NCI-H748 treated with DMSO at 0.1 percent for 48 hours (cell line): ENCODE results near the gene GSC.
"Not testable (repeated sequence)": the region's sequence is repeated elsewhere in the genome, so short reads cannot be mapped to it uniquely, and the experiment has no call there.

Experiments
- DNase-seq: peaks from one replicate; lab custom pipeline; 2025; lab: John Stamatoyannopoulos, UW

GSC gene

DNA sequence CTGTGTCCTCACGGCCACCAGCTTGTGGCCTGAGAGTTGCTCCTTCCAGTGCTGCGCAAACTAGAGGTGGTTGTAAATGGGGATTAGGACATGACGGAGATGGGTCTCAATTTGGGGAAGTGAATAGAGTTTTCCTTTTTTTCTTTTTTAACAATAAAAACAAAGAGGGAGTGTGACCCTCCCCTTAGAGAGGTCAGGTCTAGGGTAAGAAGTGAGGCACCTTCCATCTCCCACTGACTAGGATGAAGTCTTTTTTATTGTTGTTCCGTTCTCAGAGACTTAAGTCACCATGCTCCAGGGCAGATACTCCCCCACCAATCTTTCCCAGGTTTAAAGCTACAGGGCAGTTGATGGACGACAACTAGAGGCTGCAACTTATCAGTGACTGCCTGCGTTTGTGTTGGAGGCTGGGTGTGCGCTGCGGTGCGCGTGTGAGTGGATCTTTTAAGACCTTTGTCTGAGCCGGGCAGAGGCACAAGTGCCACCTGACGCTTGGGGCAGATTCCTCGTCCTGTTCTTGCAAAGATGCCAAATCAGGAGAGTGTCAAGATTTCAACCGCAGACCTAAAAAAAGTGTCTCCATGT is 2.1 kb upstream of the GSC start:
- no peak for DNase-seq

DNA sequence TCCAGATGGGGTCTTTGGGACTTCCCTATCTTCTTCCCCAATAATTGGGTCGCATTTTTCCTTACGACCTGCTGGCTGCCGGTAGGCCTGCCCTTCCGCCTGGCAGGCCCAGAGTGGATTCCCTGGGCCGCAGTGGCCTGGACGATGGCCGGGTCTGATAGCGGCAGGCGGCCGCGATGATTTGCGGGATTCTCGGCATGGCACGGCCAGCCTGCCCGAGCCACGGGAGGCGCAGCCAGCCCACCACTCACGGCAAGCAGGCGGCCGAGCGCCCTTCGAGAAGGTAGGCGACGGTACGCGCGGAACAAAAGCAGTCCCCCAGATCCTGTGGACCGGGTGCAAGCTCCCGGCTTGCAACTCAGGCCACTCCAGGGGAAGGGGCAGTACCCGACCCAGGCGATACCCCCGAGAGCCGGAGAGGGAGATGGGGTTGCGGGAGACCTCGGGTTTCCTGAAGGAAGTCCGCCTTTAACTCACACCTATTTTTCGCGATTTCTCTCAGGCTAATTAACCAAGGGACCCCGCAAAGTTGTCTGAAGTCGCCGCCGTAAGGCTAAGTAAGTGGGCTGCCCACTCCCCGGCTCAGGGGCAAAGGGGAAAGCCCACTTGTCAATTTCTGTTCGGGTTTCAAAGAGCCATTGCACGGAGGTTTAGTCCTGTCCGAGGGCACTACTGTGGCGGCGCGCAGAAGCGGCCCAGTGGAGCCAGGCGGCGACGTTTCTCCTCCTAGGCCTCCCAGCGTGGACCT is 1.4 kb upstream of the GSC start:
- DNase-seq, result no peak

DNA sequence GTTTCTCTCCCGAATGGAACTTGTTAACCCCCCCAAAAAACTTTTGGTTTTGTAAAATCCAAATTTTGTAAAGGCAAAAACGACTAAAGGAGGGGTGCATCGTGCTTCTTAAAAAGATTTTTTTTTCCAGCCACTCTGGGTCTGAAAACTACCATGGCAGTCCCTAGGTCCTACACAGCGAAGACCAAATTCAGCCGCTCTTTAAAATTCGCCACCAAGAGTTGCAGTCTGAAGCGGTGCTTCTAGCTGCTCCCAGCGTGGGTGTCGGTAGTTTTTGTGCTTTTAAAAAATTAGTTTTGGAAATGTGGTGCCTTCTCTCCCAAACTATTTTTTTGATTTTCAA is 873 bp upstream of the GSC start:
- no peak for DNase-seq

DNA sequence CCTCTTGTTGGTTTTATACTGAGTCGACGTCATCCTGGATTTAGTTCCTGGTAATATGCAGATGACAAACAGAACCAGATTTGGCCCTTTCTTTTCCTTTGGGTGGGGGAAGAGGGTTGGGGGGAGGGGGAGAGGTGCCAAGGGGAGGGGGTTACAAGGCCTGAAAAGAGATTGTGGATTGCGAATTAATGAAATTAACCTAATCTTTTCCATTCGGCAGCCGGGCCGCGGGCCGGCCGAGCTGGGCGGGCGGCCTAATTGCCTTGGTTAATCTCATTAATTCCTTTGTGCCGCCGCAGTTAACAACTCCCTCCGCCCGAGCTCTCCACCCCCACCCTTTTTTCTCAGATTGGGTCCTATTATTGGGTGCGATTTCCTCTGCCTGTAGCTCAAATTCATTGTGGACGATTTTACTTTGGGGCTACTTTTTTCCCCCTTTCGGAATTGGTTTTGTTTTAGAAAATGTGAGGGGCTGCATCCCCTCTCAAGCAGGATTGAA is 387 bp upstream of the GSC start:
- DNase-seq, result no peak

DNA sequence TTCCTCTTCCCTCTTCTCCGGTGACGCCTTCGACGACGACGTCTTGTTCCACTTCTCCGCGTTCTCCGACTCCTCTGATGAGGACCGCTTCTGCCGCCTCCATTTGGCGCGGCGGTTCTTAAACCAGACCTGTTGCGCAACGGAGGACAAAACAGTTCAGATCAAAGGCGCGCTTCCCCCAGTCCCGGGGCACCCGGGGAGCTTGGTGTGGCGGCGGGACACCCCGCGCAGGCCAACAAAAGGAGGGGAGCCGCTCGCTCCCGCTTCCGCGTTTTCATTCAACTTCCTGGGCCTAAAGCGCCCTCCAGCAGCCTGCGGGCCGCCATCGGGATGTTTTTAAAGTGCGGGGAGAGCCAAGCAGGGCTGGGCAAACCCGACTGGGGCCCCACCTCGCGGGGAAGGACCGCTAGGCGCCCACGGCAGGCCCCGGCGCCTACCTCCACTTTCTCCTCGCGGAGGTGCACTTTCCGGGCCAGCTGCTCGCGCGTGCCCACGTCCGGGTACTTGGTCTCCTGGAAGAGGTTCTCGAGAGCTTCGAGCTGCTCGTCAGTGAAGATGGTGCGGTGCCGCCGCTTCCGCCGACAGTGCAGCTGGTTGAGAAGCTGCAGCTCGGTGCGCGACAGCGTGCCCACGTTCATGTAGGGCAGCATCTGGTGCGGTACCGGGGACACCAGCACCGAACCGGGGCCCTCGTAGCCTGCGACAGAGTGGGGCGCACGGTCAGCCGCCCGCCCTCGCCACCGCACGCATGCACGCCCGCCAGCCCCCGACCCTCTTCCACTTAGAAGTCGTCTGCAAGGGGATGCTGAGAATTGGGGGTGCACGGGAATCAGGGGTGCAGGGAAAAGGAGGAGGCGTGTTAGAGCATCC is 1.2 kb downstream of the GSC start:
- no peak for DNase-seq

DNA sequence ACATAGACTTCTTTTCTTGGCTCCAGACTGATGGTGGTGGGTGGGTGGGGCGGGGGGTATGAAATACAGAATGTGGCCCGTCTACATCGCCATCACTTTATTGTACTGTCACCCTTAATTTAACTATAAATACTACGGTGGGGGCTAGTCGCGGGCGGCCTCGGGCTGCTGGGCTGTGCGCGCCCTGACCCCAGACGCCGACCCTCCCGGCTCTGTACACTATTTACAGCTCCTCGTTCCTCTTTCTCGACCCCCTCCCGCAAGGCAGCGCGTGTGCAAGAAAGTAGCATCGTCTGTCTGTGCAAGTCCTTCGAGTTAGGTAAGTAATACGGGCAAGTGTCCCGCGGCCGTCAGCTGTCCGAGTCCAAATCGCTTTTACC is 1.8 kb downstream of the GSC start:
- DNase-seq, result no peak

DNA sequence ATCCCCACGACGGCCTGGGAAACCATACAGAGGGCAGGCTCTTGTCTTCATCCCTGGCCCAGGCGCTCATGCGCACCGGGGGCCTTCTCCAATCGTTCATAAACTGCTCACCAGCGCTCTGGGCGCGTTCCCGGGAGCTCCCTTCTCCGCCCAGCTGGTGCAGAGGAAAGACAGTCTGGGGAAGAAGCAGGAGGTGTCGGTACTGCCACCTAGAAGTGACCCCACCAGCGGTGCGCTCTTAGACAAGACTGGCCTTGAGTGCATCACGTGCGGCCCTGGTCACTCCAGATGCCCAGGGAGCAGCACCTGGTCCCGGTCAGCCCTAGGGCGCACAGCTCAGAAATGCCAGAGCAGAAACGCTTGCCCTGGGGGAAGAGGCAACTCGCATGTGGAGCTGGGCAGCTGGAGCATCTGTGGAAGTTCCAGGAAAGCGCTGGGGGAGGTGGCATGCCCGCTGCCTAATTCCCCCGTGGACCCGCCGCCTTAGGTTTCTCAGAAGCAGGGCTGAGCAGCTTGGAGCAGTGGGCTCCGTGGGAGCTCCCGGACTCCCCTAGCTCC is 2.5 kb downstream of the GSC start:
- DNase-seq, result no peak

DNA sequence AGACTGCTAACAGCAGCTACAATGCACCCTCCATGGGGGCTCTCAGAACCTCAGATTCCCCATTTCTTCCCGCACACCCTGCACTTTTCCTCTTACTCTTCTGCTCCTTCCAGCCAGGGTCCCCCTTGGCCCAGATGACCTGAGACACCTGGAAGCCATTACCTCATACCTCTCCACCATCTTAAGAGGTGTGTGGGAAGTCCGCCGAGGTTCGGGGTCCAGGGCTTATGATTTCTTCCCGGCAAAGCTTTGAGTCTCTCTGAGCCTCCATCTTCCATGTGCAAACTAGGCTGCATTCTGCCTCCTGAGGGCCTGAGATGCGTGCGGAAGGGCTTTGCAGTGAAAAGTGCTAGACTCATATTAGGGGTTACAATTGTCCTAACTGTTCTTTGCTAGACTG is 5.3 kb downstream of the GSC start:
- DNase-seq, result no peak

DNA sequence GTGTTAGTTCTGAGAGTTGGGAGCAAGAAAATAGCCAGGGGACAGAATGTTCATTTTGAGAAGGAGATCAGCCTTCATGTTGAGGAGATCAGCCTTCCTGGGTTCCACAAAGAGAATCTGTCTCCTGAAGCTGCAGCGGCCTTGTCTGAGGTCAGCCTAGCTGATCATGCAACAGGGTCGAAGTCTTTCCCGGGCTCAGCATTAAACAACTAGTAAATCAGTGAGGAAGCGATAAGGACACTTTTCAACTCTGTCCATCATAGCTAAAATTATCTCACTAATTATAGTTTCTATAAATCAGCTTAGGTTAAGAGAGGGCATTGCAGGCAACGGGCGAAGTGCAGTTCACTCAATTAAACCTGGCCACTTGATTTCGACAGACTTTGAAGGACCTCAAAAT is 7.5 kb downstream of the GSC start:
- no peak for DNase-seq

DNA sequence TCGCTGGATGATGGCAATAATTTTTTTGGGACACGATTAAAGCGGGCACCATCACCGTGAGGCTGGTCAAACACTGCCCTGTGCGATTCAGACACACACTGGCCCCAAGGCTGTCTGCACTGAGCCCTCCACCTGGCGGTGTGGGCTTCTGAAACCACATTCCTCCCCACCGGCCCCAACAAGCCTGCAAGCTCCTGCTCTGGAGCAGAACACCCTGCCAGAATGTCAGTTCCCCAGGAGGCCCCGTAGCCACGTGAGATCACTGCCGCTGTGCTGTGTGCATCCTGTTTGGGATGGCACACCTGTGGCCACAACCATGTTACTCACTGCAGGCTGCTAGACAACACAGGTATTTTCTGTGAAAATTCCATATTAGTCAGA is 7.9 kb downstream of the GSC start:
- DNase-seq, result no peak

DNA sequence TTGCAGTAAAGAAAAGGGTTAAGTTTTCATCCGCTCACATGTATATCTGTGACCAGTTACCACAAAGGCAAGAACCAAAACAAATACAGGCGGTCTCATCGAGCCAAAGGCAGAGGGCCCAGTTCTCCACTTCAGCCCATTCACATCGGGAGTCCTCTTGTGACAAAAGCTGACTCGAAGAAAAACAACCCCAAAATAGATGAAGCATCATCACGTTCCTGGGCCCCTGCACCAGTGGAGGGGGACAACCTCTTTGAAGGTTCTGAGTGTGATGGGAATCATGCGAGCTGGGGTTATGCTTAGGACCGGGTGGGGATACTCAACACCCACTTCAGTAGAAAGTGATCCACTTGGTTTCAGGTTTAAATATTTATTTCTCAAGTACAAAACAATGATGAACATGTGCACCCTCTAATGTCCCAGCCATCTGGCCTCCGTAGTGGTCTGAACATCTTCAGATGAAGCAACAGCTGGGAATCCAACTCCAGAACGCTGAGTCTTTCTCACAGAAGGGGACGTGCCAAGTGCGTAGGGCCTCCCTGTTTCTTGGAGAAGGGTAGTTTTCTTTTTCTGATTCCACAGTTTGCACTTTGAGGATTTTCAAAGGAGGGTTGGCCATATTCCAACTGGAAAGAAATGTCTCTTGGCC is 8.4 kb downstream of the GSC start:
- no peak for DNase-seq

DNA sequence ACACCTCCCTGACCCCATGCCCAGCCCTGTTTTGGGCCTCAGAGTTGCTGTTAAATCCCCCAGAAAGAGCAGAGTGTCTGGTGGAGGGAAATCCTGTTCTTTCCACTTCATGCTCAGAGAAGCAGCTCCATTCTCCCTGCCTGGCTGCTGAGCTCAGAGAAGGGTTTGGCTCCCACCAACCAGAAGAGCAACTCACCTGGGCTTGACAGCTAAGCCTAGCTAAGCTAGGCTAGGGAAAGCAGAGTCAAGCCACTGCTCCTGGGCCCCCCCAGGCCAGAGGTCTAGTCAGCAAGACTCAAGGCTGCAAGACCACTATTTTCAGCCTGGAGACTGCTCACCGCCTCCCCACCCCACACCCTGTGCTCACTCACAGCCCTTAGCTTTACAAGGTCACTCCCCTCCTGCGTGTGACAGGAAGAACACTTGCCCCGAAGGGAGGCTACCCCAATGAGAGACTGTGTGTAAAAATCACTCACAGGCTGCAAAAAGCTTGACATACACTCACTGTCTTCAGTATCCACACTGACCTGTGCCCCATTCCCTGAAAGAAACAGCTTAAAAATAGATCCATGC is 13.5 kb downstream of the GSC start:
- DNase-seq, result no peak

DNA sequence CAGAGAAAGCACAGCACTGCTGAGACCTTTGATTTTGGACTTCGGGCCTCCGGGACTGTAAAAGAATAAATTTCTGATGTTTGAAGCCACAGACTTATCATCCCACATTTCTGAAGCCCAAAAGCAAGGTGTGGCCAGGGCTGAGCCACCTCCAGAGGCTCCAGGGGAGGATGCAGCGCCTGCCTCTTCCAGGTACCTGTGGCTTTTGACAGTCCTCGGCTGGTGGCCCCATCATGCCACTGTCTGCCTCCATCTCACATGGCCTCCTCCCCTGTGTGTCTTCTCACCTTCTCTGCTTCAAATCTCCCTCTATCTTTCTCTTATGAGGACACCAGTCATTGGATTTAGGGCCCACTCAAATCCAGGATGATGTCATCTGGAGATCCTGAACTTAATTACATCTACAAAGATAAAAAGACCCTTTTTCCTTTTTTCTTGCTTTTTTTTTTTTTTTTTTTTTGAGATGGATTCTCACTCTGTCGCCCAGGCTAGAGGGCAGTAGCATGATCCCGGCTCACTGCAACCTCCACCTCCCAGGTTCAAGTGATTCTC is 15.4 kb downstream of the GSC start:
- DNase-seq, result no peak

DNA sequence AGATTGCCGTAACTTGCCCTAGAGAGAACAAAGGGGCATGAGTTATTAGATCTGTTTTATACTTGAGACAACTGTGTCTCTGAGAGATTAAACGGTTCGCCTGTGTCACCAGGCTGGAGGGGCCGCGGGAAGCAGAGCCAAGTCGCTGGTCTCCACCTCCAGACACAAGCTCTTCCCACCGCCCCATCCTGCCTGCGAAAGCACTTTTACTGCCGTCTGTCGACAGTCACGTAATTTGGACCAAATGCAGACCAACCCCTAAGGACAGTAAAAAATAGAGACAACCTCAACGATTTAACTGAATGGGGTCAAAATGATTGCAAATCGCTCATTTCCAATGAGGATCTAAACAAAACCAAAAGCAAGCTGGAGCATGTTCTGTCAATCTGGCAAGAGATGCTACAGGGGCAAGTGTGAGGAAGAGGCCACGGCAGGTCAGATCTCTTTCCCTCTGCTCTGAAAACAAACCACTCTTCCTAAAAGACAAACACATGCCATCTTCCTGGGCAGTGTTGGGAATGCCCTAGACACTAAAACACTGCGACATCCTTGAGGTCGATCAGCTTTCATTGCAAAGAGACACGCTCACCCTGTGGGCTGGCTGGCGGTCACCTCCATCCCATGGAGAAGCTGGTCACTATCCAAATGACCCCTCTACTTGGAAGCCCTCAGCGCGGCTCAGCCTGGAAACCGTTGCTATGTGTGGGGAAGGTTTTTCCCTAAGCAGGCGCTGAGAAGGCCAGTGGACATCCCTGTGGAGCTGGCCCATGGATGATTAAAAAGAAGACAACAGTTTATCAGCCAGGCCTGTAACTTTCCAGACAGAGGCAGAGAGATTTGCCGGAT is 17.1 kb downstream of the GSC start:
- no peak for DNase-seq

DNA sequence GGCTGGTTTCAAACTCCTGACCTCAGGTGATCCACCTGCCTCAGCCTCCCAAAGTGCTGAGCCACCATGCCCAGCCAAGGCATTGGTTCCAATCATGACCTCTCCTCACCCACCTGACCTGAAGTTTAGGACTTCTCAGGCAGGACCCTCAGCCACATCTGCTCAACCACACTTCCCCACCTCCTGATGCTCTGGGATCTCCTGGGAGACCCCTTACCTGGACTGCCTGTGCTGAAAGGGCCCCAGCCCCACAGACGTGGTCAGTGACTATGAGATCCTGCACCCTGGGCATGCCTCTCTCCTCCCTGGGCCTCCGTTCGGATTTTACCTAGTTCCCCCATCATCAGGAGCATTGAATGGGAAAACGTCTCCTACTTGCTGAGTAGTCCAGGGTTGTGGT is 18.0 kb downstream of the GSC start:
- no peak for DNase-seq

DNA sequence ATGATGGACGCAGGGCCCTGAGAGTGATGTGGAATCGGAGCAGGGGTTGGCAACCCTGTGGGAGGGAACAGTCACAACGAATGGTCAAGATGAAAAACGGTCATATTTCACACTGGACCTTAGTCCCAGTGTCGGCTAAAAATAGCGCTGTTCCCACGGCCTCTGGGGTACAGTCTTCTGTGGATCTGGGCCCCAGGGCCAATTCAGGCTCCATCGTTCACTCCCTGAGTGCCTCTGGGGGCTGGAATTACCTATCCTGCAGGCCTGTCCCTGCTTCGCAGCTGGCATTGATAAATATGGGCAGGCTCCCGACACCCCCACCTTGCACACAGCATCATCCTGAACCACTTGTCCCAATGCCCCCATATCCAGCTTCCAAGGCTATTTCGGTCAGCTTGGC is 18.6 kb downstream of the GSC start:
- no peak for DNase-seq

DNA sequence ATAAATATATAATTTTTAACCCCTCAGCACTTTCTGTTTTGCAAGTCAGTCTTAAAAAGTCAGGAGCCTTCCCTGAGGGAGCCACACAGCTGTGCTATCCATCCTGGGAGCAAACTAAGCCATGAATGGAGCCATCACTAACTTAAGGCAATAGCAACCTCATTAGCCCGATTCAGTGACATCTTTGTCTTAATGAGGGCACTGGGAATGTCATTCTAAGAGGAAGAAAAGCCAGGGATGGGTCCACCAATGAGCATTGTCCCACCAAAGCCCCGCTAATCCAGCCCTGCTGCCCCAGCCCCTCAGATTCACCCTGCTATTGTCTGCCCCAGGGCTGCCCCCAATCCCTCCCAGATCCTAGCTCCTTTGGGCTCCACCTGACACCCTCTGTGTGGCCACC is 19.5 kb downstream of the GSC start:
- DNase-seq, result no peak

DNA sequence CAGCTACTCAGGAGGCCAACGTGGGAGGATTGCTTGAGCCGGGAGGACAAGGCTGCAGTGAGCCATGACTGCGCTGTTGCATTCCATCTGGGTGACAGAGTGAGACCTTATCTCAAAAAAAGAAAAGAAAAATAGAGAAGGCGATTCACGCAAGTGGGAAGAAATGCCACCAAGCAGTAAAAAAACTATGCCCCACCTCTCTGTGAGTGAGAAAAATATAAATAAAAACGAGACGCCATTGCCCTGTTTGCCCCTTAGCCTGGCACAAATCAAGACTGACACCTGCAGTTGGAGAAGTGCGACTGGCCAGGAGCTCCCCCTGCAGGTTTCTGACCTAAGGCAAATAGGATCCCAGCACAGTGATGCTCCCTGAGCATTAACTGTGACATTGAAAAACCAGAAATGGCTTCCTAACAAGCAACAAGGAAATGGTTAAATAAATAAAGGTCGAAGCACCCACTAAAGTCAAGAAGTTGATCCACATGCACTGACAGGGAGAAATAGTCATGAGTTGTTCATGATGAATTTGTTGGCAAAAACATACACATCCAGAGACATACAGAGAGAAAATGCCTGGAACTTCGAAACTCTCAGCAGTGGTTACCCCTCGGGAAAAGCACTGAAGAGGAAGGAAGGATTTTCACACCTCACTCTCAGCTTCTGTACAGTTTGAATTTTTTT is 21.1 kb downstream of the GSC start:
- DNase-seq, result peak; percentile 30

DNA sequence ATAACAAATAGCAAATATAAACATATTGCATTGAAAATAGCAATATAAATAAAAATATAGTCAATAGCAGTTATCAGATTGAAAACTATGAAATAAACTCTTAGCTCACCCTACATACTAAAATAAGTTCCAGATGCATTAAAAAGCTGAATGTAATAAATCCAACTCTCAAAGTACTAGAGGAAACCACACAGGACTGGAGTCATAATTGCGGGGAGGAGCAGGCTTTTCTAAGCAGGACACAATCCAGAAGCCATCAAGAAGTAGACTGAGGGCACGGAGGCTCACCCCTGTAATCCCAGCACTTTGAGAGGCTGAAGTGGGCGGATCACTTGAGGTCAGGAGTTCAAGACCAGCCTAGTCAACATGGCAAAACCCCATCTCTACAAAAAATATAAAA is 22.2 kb downstream of the GSC start:
- no peak for DNase-seq

DNA sequence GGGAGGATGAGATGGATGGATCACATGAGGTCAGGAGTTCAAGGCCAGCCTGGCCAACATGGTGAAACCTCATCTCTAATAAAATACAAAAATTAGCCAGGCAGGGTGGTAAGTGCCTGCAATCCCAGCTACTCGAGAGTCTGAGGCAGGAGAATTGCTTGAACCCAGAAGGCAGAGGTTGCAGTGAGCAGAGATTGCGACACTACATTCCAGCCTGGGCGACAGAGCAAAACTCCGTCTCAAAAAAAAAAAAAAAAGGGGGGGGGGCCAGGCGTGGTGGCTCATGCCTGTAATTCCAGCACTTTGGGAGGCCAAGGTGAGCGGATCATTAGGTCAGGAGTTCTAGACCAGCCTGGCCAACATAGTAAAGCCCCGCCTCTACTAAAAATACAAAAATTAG is 22.8 kb downstream of the GSC start:
- DNase-seq, result not testable (repeated sequence)
